Testis (tissue), 3 donors: ENCODE measurements around the gene PYROXD2. TPM values are rescaled to one million over a fixed set of nuclear protein-coding genes. Genes with fewer than 3 reads are reported as not detected.
A peak's percentile ranks its signal among the peaks of the same experiment; 100 is the strongest.

Experiments
- DNase-seq: peaks from one replicate; pipeline ENCODE4 v3.0.0-alpha.2; 2019
- H3K27ac ChIP-seq, 2 donors: fragments of 200-600 bp; sonication (generic); one replicate each; pipeline ENCODE4 v1.5.1; 2019
- H3K27me3 ChIP-seq: fragments of 200-600 bp; sonication (generic); one replicate; pipeline ENCODE4 v1.5.1; 2019
- H3K36me3 ChIP-seq: fragments of 200-600 bp; sonication (generic); one replicate; pipeline ENCODE4 v1.5.1; 2017; ENCODE audit warnings: low read depth; ENCODE audit errors: missing control alignments
- H3K4me1 ChIP-seq: fragments of 200-600 bp; sonication (generic); one replicate; pipeline ENCODE4 v1.5.1; 2019
- H3K4me3 ChIP-seq, 2 donors: fragments of 200-600 bp; sonication (generic); one replicate each; pipeline ENCODE4 v1.5.1; 2017 to 2019
- H3K9me3 ChIP-seq: fragments of 200-600 bp; sonication (generic); one replicate; pipeline ENCODE4 v1.5.1; 2017
- CTCF ChIP-seq, 3 experiments: fragments of 450-650 bp in 2 of 3; fragments of 200-600 bp in 1 of 3; sonication (generic) in 1 of 3; IDR thresholded peaks; one replicate each; pipeline ENCODE4 v1.5.1; 2016 to 2019; ENCODE audit warnings: antibody characterized with exemption in 3 of 3, mild to moderate bottlenecking in 2 of 3, moderate library complexity in 1 of 3
- POLR2A ChIP-seq: fragments of 450-650 bp; IDR thresholded peaks from one replicate; pipeline ENCODE4 v1.6.1; 2017; ENCODE audit warnings: antibody characterized with exemption, mild to moderate bottlenecking, moderate library complexity
- WGBS, 2 donors: methylation state at CpG; one replicate each; pipeline ENCODE4 v1.1.5; 2018; 5-methylcytosine and 5-hydroxymethylcytosine counted together
- intact Hi-C: fragments of 100-400 bp; cut with DNase I; formaldehyde crosslinking; loops from one replicate; pipeline ENCODE4 v1.15.1; 2023; ENCODE audit warnings: low total_unique reads
- polyA plus RNA-seq: library from polyadenylated mRNA; stranded (reverse); fragments of 350-450 nt; fragmentation: Illumina TruSeq; extraction: RNeasy Lipid Tissue Mini Kit (QIAGEN cat#74804); gene quantifications from one replicate; pipeline ENCODE4 v1.2.3, GENCODE V29; 2014; ENCODE audit warnings: low read depth, low replicate concordance; ENCODE audit not compliant: insufficient read depth
- total RNA-seq, 2 donors: library from RNA; depleted of rRNA; stranded (reverse); fragments of >200 nt; gene quantifications; one replicate each; pipeline ENCODE4 v1.2.3, GENCODE V29; 2016

PYROXD2 gene
- total and polyA plus RNA-seq, 3 donors from 2014 or later: 10.2 to 20.2 (median 13.0) TPM

- peak overlapping the region; percentile 93 for H3K4me3 ChIP-seq
- H3K27ac ChIP-seq: peak overlapping the region; percentile 85 to 92
- peak; percentile 59 for DNase-seq
- intact Hi-C loops: no loop called here
- TF ChIP-seq POLR2A (no peak), CTCF (IDR thresholded peaks at IDR 0.05) (no peak)
- no peaks in the 10 kb centered on the region for H3K4me1 ChIP-seq
- H3K27me3 ChIP-seq: no peaks in the 10 kb centered on the region
- 1 to 2% methylated on average over 10 to 28 of the region's 28 CpGs for WGBS, 2 donors
- H3K36me3 ChIP-seq: no peaks in the 10 kb centered on the region
- no peaks in the 10 kb centered on the region for H3K9me3 ChIP-seq
These were observed 31.2 kb upstream of the PYROXD2 start for GRCh38 chr10:98446151-98446660.

GRCh38 chr10:98445200-98445812 lies 30.3 kb upstream of the PYROXD2 start:
- no peak for TF ChIP-seq POLR2A
- no peak for TF ChIP-seq CTCF (IDR thresholded peaks at IDR 0.05)
- H3K27me3 ChIP-seq: no peaks in the 10 kb centered on the region
- no peaks in the 10 kb centered on the region for H3K36me3 ChIP-seq
- intact Hi-C loops: no loop called here
- H3K27ac ChIP-seq: no peak overlapping the region
- no peak for DNase-seq
- H3K9me3 ChIP-seq: no peaks in the 10 kb centered on the region
- WGBS, 2 donors: 58 to 66% methylated on average over 10 of the region's 10 CpGs
- no peaks in the 10 kb centered on the region for H3K4me1 ChIP-seq
- no peak overlapping the region for H3K4me3 ChIP-seq

- no peaks in the 10 kb centered on the region for H3K36me3 ChIP-seq
- WGBS, 2 donors: 81 to 98% methylated on average over 8 to 9 of the region's 9 CpGs
- H3K27ac ChIP-seq: no peak overlapping the region
- intact Hi-C loops: no loop called here
- no peak for TF ChIP-seq POLR2A
- no peak for TF ChIP-seq CTCF (IDR thresholded peaks at IDR 0.05)
- DNase-seq: no peak
- no peaks in the 10 kb centered on the region for H3K27me3 ChIP-seq
- no peaks in the 10 kb centered on the region for H3K9me3 ChIP-seq
- H3K4me3 ChIP-seq: no peak overlapping the region
- H3K4me1 ChIP-seq: no peaks in the 10 kb centered on the region
These were observed 29.5 kb upstream of the PYROXD2 start for GRCh38 chr10:98444314-98445006.

- TF ChIP-seq CTCF (IDR thresholded peaks at IDR 0.05): no peak
- no peak for TF ChIP-seq POLR2A
- WGBS, 2 donors: 91 to 93% methylated on average over 4 of the region's 4 CpGs
- H3K9me3 ChIP-seq: no peaks in the 10 kb centered on the region
- no peak overlapping the region for H3K27ac ChIP-seq
- no peak overlapping the region for H3K4me3 ChIP-seq
- no peaks in the 10 kb centered on the region for H3K36me3 ChIP-seq
- DNase-seq: no peak
- no peaks in the 10 kb centered on the region for H3K4me1 ChIP-seq
- no peaks in the 10 kb centered on the region for H3K27me3 ChIP-seq
- intact Hi-C loops: no loop called here
These were observed 23.7 kb upstream of the PYROXD2 start for GRCh38 chr10:98438715-98439114.
